HEK293T (cell line): ENCODE data around the gene AIFM3.

ENCODE experiments used
- BHLHE40 ChIP-seq: fragments of 450-650 bp; IDR thresholded peaks from 2 replicates; pipeline ENCODE4 v1.6.1; 2016; ENCODE audit warnings: mild to moderate bottlenecking, moderate library complexity, borderline replicate concordance
- FOXM1 ChIP-seq: fragments of 450-650 bp; IDR thresholded peaks from 2 replicates; pipeline ENCODE4 v1.6.1; 2017; ENCODE audit warnings: mild to moderate bottlenecking, borderline replicate concordance
- HDGF ChIP-seq: fragments of 450-650 bp; IDR thresholded peaks from 2 replicates; pipeline ENCODE4 v1.6.1; 2017; ENCODE audit warnings: antibody characterized with exemption, borderline replicate concordance

DNA sequence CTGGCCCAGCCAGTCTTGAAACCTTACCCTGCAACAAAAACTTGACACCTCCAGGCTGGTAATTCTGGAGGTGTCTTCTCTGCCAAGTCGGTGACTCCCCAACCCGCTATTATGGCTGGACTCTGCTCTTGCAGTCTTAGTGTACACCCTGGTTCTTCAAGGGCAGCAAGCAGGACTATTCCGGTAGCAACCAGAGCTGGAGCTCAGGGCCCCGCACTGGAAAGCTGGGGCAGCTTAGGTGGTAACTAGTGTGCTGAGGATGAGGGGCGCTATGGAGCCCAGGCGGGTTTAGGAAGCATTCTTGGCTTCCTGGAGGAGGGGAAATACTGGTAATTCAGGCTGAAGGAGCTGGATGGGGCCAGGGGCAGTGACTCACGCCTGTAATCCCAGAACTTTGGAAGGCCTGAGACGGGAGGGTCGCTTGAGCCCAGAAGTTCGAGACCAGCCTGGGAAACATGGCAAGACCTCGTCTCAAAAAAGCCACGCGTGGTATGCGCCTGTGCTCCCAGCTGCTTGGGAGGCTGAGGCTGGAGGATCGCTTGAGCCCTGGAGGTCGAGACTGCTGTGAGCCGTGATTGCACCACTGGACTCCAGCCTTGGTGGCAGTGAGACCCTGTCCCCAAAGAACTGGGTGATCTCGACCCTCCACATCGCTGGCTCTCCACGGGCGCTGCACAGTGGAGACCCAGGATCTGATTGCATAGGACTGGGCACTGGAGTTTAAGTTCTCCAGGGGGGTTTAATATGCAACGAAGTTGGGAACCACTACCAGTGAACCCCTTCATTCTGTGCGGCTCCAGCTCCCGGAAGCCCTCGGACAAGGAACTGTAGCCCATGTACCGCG lies 10.6 kb upstream of the AIFM3 start:
- TF ChIP-seq HDGF (no peak), FOXM1 (no peak), BHLHE40 (no peak)
